ENCODE results near the gene SLC39A7. TPM values are rescaled to one million over a fixed set of nuclear protein-coding genes. Genes with fewer than 3 reads are reported as not detected.

SLC39A7 gene
- total and polyA plus RNA-seq, 2 of the 13 experiments (the other 11 are each of a cell fraction or from before 2014, with no cell fraction given): 142 to 229 TPM

DNA sequence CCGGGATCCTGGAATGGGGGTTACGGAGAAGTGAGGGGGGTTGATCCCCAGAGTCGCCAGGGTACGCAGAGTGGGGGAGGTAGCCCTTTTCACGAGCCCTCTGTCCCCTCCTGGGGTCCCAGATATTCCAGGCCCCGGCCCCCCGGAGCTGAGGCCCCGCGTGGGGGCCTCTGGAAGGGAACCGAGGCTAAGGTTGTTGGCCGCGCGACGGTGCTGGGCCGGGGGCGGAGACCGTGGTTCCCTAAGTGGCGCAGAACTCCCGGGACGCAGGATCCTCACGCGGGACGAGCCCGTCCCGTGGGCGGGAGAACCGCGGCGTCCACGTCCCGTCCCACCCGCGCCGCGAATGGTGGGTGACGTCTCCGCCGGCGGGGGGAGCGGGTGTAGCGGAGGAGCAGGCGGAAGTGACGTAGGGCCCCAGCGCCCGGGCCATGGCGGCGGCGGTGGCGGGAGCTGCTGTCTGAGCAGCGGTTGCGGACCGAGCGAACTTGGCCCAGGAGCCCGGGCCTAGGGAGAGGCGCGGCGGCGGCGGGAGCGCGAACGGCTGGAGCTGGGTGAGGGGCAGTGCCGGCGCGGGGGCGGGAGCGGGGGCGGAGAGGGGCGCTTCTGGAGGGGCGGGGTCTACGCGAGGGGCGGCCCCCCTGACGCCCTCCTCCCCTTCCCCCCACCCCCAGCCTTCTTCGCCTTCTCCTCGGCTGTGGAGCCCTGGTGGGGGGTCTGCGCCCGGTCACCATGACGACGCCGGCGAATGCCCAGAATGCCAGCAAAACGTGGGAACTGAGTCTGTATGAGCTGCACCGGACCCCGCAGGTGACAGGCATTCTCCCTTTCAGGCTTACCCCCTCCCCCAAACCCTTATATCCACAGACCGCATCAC lies 7.7 kb downstream of the SLC39A7 start, which contains the start of gene RING1 (continued):
- TF ChIP-seq, protein P1, sequence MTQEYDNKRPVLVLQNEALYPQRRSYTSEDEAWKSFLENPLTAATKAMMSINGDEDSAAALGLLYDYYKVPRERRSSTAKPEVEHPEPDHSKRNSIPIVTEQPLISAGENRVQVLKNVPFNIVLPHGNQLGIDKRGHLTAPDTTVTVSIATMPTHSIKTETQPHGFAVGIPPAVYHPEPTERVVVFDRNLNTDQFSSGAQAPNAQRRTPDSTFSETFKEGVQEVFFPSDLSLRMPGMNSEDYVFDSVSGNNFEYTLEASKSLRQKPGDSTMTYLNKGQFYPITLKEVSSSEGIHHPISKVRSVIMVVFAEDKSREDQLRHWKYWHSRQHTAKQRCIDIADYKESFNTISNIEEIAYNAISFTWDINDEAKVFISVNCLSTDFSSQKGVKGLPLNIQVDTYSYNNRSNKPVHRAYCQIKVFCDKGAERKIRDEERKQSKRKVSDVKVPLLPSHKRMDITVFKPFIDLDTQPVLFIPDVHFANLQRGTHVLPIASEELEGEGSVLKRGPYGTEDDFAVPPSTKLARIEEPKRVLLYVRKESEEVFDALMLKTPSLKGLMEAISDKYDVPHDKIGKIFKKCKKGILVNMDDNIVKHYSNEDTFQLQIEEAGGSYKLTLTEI (CRISPR knock-in tag; conservative IDR thresholded peaks at IDR 0.05): no peak
- TF ChIP-seq REXO4 (CRISPR knock-in tag; IDR thresholded peaks at IDR 0.05; ENCODE audit: borderline replicate concordance): no peak
- TF ChIP-seq HNF4A (CRISPR knock-in tag; IDR thresholded peaks at IDR 0.05): peak; percentile 27; the same call in 1 of the 2 replicates
- TF ChIP-seq, protein P2, sequence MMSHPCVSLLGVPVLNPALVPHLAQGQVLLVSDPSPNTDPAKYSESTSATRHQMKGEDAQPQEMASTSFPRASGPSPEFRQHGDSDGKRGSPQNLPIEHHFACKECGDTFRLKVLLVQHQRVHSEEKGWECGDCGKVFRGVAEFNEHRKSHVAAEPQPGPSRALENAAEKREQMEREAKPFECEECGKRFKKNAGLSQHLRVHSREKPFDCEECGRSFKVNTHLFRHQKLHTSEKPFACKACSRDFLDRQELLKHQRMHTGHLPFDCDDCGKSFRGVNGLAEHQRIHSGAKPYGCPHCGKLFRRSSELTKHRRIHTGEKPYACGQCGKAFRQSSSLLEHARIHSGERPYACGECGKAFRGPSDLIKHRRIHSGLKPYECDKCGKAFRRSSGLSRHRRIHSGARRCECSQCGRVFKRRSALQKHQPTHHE (CRISPR knock-in tag; IDR thresholded peaks at IDR 0.05; ENCODE audit: borderline replicate concordance): 0 out of 2 replicates have a peak, but pooled peaks have one; percentile 48
- no peak for TF ChIP-seq ZNF33B (CRISPR knock-in tag; IDR thresholded peaks at IDR 0.05)
- peak; percentile 65; the same call in 1 of the 2 replicates for TF ChIP-seq RFXAP (CRISPR knock-in tag; IDR thresholded peaks at IDR 0.05; ENCODE audit: borderline replicate concordance)
- no peak for TF ChIP-seq ZFP82 (CRISPR knock-in tag; IDR thresholded peaks at IDR 0.05; ENCODE audit: borderline replicate concordance)
- TF ChIP-seq, protein P3, sequence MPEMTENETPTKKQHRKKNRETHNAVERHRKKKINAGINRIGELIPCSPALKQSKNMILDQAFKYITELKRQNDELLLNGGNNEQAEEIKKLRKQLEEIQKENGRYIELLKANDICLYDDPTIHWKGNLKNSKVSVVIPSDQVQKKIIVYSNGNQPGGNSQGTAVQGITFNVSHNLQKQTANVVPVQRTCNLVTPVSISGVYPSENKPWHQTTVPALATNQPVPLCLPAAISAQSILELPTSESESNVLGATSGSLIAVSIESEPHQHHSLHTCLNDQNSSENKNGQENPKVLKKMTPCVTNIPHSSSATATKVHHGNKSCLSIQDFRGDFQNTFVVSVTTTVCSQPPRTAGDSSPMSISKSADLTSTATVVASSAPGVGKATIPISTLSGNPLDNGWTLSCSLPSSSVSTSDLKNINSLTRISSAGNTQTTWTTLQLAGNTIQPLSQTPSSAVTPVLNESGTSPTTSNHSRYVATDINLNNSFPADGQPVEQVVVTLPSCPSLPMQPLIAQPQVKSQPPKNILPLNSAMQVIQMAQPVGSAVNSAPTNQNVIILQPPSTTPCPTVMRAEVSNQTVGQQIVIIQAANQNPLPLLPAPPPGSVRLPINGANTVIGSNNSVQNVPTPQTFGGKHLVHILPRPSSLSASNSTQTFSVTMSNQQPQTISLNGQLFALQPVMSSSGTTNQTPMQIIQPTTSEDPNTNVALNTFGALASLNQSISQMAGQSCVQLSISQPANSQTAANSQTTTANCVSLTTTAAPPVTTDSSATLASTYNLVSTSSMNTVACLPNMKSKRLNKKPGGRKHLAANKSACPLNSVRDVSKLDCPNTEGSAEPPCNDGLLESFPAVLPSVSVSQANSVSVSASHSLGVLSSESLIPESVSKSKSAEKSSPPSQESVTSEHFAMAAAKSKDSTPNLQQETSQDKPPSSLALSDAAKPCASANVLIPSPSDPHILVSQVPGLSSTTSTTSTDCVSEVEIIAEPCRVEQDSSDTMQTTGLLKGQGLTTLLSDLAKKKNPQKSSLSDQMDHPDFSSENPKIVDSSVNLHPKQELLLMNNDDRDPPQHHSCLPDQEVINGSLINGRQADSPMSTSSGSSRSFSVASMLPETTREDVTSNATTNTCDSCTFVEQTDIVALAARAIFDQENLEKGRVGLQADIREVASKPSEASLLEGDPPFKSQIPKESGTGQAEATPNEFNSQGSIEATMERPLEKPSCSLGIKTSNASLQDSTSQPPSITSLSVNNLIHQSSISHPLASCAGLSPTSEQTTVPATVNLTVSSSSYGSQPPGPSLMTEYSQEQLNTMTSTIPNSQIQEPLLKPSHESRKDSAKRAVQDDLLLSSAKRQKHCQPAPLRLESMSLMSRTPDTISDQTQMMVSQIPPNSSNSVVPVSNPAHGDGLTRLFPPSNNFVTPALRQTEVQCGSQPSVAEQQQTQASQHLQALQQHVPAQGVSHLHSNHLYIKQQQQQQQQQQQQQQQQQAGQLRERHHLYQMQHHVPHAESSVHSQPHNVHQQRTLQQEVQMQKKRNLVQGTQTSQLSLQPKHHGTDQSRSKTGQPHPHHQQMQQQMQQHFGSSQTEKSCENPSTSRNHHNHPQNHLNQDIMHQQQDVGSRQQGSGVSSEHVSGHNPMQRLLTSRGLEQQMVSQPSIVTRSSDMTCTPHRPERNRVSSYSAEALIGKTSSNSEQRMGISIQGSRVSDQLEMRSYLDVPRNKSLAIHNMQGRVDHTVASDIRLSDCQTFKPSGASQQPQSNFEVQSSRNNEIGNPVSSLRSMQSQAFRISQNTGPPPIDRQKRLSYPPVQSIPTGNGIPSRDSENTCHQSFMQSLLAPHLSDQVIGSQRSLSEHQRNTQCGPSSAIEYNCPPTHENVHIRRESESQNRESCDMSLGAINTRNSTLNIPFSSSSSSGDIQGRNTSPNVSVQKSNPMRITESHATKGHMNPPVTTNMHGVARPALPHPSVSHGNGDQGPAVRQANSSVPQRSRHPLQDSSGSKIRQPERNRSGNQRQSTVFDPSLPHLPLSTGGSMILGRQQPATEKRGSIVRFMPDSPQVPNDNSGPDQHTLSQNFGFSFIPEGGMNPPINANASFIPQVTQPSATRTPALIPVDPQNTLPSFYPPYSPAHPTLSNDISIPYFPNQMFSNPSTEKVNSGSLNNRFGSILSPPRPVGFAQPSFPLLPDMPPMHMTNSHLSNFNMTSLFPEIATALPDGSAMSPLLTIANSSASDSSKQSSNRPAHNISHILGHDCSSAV (CRISPR knock-in tag; IDR thresholded peaks at IDR 0.05; ENCODE audit: borderline replicate concordance): no peak
- peak; percentile 91 for TF ChIP-seq DMAP1 (CRISPR knock-in tag; IDR thresholded peaks at IDR 0.05)
- no peak for TF ChIP-seq NR2F2 (IDR thresholded peaks at IDR 0.05; ENCODE audit: borderline replicate concordance, low read depth)
- TF ChIP-seq TCF7 (IDR thresholded peaks at IDR 0.05; ENCODE audit: low read depth): no peak
- TF ChIP-seq, protein P4, sequence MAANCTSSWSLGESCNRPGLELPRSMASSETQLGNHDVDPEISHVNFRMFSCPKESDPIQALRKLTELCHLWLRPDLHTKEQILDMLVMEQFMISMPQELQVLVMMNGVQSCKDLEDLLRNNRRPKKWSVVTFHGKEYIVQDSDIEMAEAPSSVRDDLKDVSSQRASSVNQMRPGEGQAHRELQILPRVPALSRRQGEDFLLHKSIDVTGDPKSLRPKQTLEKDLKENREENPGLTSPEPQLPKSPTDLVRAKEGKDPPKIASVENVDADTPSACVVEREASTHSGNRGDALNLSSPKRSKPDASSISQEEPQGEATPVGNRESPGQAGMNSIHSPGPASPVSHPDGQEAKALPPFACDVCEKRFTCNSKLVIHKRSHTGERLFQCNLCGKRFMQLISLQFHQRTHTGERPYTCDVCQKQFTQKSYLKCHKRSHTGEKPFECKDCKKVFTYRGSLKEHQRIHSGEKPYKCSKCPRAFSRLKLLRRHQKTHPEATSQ (CRISPR knock-in tag; IDR thresholded peaks at IDR 0.05; ENCODE audit: borderline replicate concordance): no peak
- TF ChIP-seq SNRNP70 (IDR thresholded peaks at IDR 0.05; ENCODE audit: low read depth, low read length): no peak
- peak; percentile 74; the same call in 1 of the 2 replicates for TF ChIP-seq ZKSCAN8 (CRISPR knock-in tag; IDR thresholded peaks at IDR 0.05; ENCODE audit: borderline replicate concordance)
- no peak for TF ChIP-seq NFIC (IDR thresholded peaks at IDR 0.05; ENCODE audit: low read length)
- TF ChIP-seq ADNP (CRISPR knock-in tag; IDR thresholded peaks at IDR 0.05): no peak
